COLO829 (cell line): ENCODE measurements around the gene TMEM263.

ENCODE experiments used
- DNase-seq: peaks from one replicate; pipeline ENCODE4 v3.0.0; 2012; ENCODE audit warnings: low spot score

The TMEM263 gene

GRCh38 chr12:106950591-106950990, 5.1 kb upstream of the TMEM263 start:
- DNase-seq, result no peak

GRCh38 chr12:106953352-106954250, 2.1 kb upstream of the TMEM263 start:
- peak; percentile 50 for DNase-seq

GRCh38 chr12:106954462-106955376, 988 bp upstream of the TMEM263 start:
- no peak for DNase-seq

- DNase-seq, result no peak
Observed at GRCh38 chr12:106956048-106956578, 406 bp downstream of the TMEM263 start.

- no peak for DNase-seq
Observed at GRCh38 chr12:106957583-106957982, 1.9 kb downstream of the TMEM263 start.

GRCh38 chr12:106960443-106960842, 4.7 kb downstream of the TMEM263 start:
- DNase-seq, result no peak

GRCh38 chr12:106962286-106962685, 6.6 kb downstream of the TMEM263 start:
- no peak for DNase-seq

DNA sequence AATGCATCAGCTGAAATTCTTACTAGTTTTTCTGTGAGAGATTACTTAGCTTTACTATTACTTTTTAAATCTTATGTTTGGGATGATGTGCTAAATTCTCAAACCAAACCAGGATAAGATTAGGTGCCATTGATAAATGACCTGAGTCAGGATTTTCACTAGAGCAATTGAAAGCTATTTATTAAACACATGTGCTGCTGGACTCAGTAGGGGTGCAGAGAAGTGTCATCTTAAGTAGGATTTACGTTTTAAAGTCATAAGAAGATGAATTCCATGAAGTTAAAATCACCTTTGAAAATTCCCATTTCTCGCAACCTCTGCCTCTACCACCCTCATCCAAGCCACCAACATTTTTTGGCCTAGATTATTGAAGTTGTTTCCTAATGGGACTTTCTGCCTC, 8.8 kb downstream of the TMEM263 start:
- DNase-seq, result no peak

DNA sequence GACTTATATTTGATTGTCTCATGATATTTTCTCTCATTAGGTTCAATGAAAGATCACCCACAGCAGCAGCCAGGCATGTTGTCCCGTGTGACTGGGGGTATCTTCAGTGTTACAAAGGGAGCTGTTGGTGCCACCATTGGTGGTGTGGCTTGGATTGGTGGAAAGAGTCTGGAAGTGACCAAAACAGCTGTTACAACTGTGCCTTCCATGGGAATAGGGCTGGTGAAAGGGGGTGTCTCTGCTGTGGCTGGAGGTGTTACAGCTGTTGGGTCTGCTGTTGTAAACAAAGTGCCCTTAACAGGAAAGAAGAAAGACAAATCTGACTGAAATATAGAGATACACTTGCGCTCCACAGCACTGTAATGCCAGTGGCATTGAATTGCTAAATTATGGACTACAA, 15.4 kb downstream of the TMEM263 start:
- DNase-seq, result no peak

DNA sequence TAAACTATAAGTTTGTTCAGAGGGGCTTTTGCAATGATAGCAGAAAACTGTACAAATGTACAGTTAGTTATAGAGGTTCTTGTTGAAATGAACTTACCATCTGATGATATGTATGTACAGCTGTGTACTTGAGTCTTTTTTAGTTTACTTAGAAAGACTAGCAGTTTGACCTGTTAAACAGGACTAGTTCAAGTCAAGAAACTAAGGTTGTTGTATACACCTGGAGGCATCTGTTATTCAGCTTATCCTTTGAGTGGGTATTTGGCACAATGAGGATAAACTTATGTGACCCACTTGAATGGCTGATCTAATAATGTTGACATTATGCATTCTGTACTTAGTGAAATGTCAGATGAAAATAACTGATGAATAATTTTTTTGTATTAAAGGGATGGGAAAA, 17.8 kb downstream of the TMEM263 start:
- no peak for DNase-seq

- DNase-seq, result no peak
Observed at GRCh38 chr12:106974511-106974910, 18.8 kb downstream of the TMEM263 start.

GRCh38 chr12:106975098-106975497, 19.4 kb downstream of the TMEM263 start:
- no peak for DNase-seq

GRCh38 chr12:106975993-106976658, 20.4 kb downstream of the TMEM263 start:
- DNase-seq, result no peak

- DNase-seq, result peak; percentile 28
Observed at GRCh38 chr12:106976668-106977067, 21.0 kb downstream of the TMEM263 start.

GRCh38 chr12:106978035-106978800, 22.5 kb downstream of the TMEM263 start:
- DNase-seq, result no peak

GRCh38 chr12:106980944-106981343, 25.2 kb downstream of the TMEM263 start:
- no peak for DNase-seq

GRCh38 chr12:106981788-106982187, 26.1 kb downstream of the TMEM263 start:
- DNase-seq, result no peak

GRCh38 chr12:106982229-106982628, 26.5 kb downstream of the TMEM263 start:
- DNase-seq, result no peak

- no peak for DNase-seq
Observed at GRCh38 chr12:106984588-106985137, 29.0 kb downstream of the TMEM263 start.

DNA sequence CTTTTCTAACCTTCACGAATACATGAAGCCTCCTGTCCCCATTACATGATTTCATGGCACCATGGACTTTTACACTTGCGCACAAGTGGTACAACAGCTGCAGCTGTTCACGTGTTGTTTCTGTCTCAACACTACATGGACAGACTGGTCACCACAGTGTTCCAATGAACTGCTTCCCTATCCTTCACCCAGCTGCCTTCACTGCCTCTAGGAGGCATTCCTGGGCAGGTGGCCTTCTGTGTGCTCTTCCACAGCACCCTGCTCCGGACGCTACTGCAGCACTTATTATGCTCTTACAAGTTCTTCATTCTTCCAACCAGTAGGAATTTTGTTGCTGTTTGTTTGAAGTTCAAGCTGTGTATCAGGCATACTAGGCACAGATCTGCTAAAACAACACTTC, 29.8 kb downstream of the TMEM263 start:
- DNase-seq, result no peak

DNA sequence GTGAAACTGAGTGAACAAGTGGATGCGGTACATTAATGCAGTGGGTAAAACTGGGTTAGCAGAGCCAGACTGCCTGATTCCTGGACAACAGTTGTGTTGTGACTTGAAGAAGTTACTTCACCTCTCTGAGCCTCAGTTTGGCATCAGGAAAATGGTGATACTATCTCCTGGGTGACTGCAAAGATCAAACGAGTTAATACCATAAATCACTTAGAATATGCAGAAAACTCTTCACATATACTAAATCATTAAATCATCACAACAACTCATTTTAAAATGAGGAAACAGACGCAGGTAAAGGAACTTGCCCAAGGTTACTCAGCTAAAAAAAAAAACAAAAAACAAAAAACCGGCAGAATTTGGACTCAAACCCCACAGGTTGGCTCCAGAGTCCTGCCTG, 30.4 kb downstream of the TMEM263 start:
- DNase-seq, result no peak
